Adrenal gland (tissue), 12 donors: ENCODE measurements around the gene CTSL. TPM values are rescaled to one million over a fixed set of nuclear protein-coding genes. Genes with fewer than 3 reads are reported as not detected.

Experiments
- DNase-seq, 7 donors: peaks; one replicate each; pipeline ENCODE4 v3.0.0-alpha.2; 2019 to 2020
- H3K27ac ChIP-seq, 5 donors: fragments of 200-600 bp; sonication (generic) in 4 of 5; 1 replicate in 3 of 5; 2 replicates in 2 of 5; pipeline versions ENCODE4 v1.5.1 to v1.8.0; 2016 to 2020; ENCODE audit warnings: mild to moderate bottlenecking in 1 of 5
- H3K27me3 ChIP-seq: fragments of 200-600 bp; 2 replicates; pipeline ENCODE4 v1.8.0; 2021
- H3K36me3 ChIP-seq, 2 donors: fragments of 200-600 bp; replicated peaks in 1 of 2; 1 replicate in 1 of 2; 2 replicates in 1 of 2; pipeline versions ENCODE4 v1.5.1 to v1.8.0; 2018 to 2022
- H3K4me1 ChIP-seq, 2 donors: fragments of 200-600 bp; replicated peaks in 1 of 2; 1 replicate in 1 of 2; 2 replicates in 1 of 2; pipeline versions ENCODE4 v1.5.1 to v1.8.0; 2018 to 2021
- H3K4me3 ChIP-seq, 4 donors: fragments of 200-600 bp; sonication (generic) in 3 of 4; one replicate each; pipeline ENCODE4 v1.5.1; 2016 to 2018
- H3K9me3 ChIP-seq, 3 donors: fragments of 200-600 bp; sonication (generic) in 1 of 3; replicated peaks in 1 of 3; 1 replicate in 2 of 3; 2 replicates in 1 of 3; pipeline versions ENCODE4 v1.5.1 to v1.8.0; 2016 to 2021
- POLR2A ChIP-seq, 2 donors: fragments of 450-650 bp; IDR thresholded peaks; one replicate each; pipeline ENCODE4 v1.6.1; 2017; ENCODE audit warnings: antibody characterized with exemption in 2 of 2, mild to moderate bottlenecking in 2 of 2, moderate library complexity in 1 of 2
- WGBS, 4 donors: extraction: QIAGEN DNeasy Blood & Tissue Kit in 2 of 4; methylation state at CpG; one replicate each; pipeline versions ENCODE4 v1.1.5 to v1.1.7; 2013 to 2017; 5-methylcytosine and 5-hydroxymethylcytosine counted together
- intact Hi-C, 2 donors: fragments of 100-400 bp; cut with DNase I; formaldehyde crosslinking; loops; one replicate each; pipeline versions ENCODE4 v1.14.1 to v1.15.0; 2022 to 2023
- polyA plus RNA-seq, 3 donors: library from polyadenylated mRNA; stranded (reverse); fragments of 200-250 nt in 2 of 3; fragments of 350-450 nt in 1 of 3; fragmentation: Illumina TruSeq in 1 of 3; extraction: RNeasy Lipid Tissue Mini Kit (QIAGEN cat#74804) in 1 of 3; gene quantifications; one replicate each; pipeline ENCODE4 v1.2.3, GENCODE V29; 2013 to 2014
- total RNA-seq, 9 donors: library from RNA; depleted of rRNA in 4 of 9; stranded (reverse); fragments of >200 nt in 4 of 9; fragments of 120-200 nt in 1 of 9; fragmentation: NEBNext Ultra II Directional in 1 of 9; extraction: Animal tissue kit (Norgen Biotek cat#: 25700) in 1 of 9; gene quantifications; one replicate each; pipeline versions ENCODE4 v1.1.0 to v1.2.4, GENCODE V29; 2013 to 2023
- TF ChIP-seq, protein P1 (sequence below), 6 experiments: fragments of 450-650 bp in 4 of 6; fragments of 200-600 bp in 2 of 6; sonication (generic) in 1 of 6; IDR thresholded peaks; 1 replicate in 5 of 6; 2 replicates in 1 of 6; pipeline versions ENCODE4 v1.5.1 to v1.8.0; 2016 to 2021; ENCODE audit warnings: antibody characterized with exemption in 6 of 6, mild to moderate bottlenecking in 2 of 6, moderate library complexity in 1 of 6
- donor health status: healthy with polysubstance abuse.
- donor health status: Bipolar disorder and iron deficiency.
- donor health status: DM: yes; HTN: yes; CAD: no.
- donor health status: DM: no; HTN: no; CAD: no.
- donor health status: DM: no; HTN: no; CAD: no.
- donor health status: DM: yes; HTN: yes; CAD: no.

CTSL gene
- total and polyA plus RNA-seq, 12 donors = 65.2 to 208 (median 136) TPM

DNA sequence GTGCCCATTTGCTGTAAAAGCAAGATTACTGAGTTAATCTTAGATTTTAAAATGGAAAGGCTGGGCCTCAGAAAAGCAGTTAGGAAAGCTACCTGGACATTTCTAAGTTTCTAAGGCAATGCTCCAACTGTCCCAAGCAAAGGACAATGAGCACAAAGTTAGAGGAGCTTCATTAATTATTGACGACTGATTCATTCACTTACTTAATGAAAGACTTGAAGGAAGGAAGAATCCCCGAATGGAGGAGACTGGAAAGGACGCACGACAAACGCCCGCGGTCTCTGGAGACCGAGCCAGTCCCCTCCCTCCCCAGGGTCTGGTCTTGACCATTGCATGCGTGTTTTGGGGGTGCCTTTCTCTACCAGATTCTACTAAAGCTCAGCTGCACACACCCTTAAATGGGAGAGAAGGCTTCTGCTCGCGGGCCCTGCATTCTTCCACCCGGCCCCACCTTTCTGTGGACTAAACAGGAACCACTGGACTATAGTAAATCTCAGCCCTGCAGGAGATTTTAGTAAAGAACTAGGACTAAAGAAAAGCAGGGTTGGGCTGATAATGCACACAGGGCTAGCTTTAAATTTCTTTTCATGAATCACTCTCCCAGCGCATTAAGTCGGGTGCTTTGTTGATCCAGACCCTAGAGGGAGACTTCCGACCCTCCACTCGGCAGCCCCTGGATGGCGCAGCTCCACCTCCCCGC lies 44.8 kb downstream of the CTSL start:
- no peak overlapping the region for H3K4me3 ChIP-seq
- no peak overlapping the region for H3K27ac ChIP-seq
- H3K27me3 ChIP-seq = peaks cover 15% of the 10 kb centered on the region
- H3K4me1 ChIP-seq = no peaks in the 10 kb centered on the region
- 48 to 62% (median 56%) methylated on average over 14 to 18 of the region's 18 CpGs for WGBS, 4 donors
- DNase-seq = no peak
- intact Hi-C loops = no loop called here
- no peaks in the 10 kb centered on the region for H3K36me3 ChIP-seq
- H3K9me3 ChIP-seq = no peaks in the 10 kb centered on the region
- no peak for TF ChIP-seq POLR2A (IDR thresholded peaks at IDR 0.05)
- TF ChIP-seq, protein P1, sequence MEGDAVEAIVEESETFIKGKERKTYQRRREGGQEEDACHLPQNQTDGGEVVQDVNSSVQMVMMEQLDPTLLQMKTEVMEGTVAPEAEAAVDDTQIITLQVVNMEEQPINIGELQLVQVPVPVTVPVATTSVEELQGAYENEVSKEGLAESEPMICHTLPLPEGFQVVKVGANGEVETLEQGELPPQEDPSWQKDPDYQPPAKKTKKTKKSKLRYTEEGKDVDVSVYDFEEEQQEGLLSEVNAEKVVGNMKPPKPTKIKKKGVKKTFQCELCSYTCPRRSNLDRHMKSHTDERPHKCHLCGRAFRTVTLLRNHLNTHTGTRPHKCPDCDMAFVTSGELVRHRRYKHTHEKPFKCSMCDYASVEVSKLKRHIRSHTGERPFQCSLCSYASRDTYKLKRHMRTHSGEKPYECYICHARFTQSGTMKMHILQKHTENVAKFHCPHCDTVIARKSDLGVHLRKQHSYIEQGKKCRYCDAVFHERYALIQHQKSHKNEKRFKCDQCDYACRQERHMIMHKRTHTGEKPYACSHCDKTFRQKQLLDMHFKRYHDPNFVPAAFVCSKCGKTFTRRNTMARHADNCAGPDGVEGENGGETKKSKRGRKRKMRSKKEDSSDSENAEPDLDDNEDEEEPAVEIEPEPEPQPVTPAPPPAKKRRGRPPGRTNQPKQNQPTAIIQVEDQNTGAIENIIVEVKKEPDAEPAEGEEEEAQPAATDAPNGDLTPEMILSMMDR (IDR thresholded peaks at IDR 0.05) = no peak

DNA sequence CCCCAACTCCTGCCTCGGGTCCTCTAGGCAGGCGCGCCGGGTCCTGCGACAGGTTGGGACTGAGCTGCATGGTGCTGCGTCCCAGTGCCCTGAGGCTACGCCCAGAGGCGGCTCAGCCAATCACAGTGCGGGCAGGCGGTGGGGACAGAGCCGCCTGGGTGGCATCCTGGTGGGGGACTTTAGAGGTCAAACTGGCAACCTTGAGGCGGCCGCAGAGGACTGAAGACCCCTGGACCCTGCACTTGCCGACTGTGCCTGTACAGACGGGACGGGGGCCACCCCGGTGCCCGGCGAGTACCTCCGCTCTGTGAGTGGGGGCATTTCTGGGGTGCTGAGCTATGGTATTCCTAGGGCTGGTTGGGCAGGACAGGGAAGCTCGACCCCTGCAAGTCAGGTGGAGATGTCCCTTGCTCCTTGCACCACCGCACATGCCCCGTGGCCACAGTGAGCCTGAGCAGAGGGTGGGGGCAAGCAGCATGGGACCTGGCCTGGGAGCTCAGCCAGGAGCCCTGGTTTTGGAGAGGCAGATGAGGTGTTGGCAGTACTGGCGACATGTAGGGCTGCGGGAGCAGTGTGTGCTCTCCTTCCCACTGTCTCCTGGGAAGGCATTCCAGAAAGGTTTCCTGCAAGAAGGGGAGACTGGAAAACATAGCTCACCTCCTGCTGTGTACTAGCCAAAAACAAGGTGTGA lies 45.5 kb downstream of the CTSL start:
- intact Hi-C loops = no loop called here
- no peak for DNase-seq
- Histone ChIP-seq H3K27ac (no peak overlapping the region), H3K4me1 (no peaks in the 10 kb centered on the region), H3K27me3 (peaks cover 14% of the 10 kb centered on the region), H3K9me3 (no peaks in the 10 kb centered on the region), H3K36me3 (no peaks in the 10 kb centered on the region), H3K4me3 (no peak overlapping the region)
- 32 to 60% (median 49%) methylated on average over 7 to 25 of the region's 25 CpGs for WGBS, 4 donors
- no peak for TF ChIP-seq POLR2A (IDR thresholded peaks at IDR 0.05)
- TF ChIP-seq, protein P1 (IDR thresholded peaks at IDR 0.05) = no peak

DNA sequence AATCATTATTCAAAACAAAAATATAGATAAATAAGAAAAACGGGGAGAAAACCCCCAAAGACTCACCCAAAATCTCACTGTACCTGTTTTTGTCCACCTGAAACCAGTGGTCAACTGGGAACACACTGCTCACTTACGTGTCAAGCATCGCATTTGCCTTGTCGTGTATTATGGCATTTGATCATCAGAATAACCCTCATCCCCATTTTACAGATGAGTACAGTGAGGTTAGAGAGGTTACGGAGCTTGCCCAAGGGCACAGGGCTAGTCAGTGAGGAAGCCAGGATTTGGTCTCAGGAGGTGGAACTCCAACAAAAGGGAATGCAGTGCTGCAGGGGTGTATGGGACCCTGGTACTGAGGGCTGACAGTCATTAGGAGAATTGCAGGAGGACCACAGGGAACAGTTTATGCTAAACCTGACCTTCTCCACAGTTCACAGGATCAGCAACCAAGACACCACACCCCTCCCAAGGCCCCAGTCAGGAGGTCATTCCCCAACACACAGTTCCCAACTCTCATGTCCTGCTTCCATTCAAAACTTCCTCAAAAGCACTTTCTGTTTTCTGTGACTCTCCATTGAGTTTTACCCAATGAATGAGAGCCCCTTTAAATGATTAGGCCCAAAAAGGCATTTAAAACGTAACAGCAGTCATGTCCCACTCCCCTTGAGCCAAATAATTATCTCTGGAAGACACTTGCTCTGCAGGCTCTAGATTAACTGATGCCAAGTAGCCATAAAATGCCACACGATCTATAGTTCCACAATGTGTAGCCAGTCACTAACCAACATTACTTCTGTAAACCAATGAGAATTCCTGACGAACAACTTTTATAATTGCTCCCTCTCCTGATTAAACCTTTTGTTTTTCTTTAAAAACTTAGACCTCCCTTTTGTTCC lies 50.8 kb downstream of the CTSL start:
- intact Hi-C loops = no loop called here
- TF ChIP-seq POLR2A (IDR thresholded peaks at IDR 0.05) = no peak
- TF ChIP-seq, protein P1 (IDR thresholded peaks at IDR 0.05) = no peak
- Histone ChIP-seq H3K9me3 (no peaks in the 10 kb centered on the region), H3K27me3 (peaks cover 2% of the 10 kb centered on the region), H3K4me3 (no peak overlapping the region), H3K4me1 (no peaks in the 10 kb centered on the region), H3K27ac (no peak overlapping the region), H3K36me3 (no peaks in the 10 kb centered on the region)
- WGBS, 4 donors = 69 to 83% (median 75%) methylated on average over 8 of the region's 8 CpGs
- DNase-seq = no peak

DNA sequence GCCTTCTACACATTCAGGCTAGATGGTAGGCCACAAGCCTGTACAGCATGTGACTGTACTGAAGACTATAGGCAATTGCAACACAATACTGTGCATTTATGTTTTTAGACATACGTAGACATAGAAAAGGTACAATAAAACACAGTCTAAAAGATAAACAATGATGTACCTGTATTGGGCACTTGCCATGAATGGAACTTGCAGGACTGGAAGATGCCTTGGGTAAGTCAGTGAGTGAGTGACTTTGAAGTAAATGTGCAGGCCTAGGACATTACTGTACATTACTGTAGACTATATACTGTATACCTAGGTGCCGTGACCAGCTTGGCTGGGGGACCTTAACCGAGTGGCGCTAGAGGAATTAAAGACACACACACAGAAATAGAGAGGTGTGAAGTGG lies 53.1 kb downstream of the CTSL start:
- Histone ChIP-seq H3K9me3 (no peaks in the 10 kb centered on the region), H3K27ac (no peak overlapping the region), H3K27me3 (no peaks in the 10 kb centered on the region), H3K4me3 (no peak overlapping the region), H3K4me1 (no peaks in the 10 kb centered on the region), H3K36me3 (no peaks in the 10 kb centered on the region)
- intact Hi-C loops = no loop called here
- WGBS, 4 donors = 89 to 96% (median 92%) methylated on average over 4 of the region's 4 CpGs
- TF ChIP-seq POLR2A (IDR thresholded peaks at IDR 0.05) = no peak
- TF ChIP-seq, protein P1 (IDR thresholded peaks at IDR 0.05) = no peak
- DNase-seq = no peak
